GM19463 (cell line): ENCODE measurements around the gene PRPF19.

Experiments used
- ATAC-seq: cut with Tn5 transposase; IDR thresholded peaks from one replicate; pipeline ENCODE4 v1.9.1; 2021; ENCODE audit warnings: mild to moderate bottlenecking, moderate library complexity; ENCODE audit not compliant: unreplicated experiment

Gene PRPF19

GRCh38 chr11:60876168-60876485, 30.3 kb downstream of the PRPF19 start:
- no peak for ATAC-seq

- no peak for ATAC-seq
Observed at GRCh38 chr11:60875366-60876167, 30.8 kb downstream of the PRPF19 start.

- no peak for ATAC-seq
Observed at GRCh38 chr11:60874421-60875365, 31.7 kb downstream of the PRPF19 start.

- ATAC-seq, result no peak
Observed at GRCh38 chr11:60873533-60873932, 32.9 kb downstream of the PRPF19 start.

- no peak for ATAC-seq
Observed at GRCh38 chr11:60872961-60873524, 33.3 kb downstream of the PRPF19 start.

- no peak for ATAC-seq
Observed at GRCh38 chr11:60872124-60872960, 34.0 kb downstream of the PRPF19 start.

GRCh38 chr11:60871378-60872061, 34.9 kb downstream of the PRPF19 start:
- no peak for ATAC-seq

- no peak for ATAC-seq
Observed at GRCh38 chr11:60870733-60871377, 35.5 kb downstream of the PRPF19 start.

GRCh38 chr11:60870276-60870675, 36.1 kb downstream of the PRPF19 start:
- no peak for ATAC-seq

- ATAC-seq, result no peak
Observed at GRCh38 chr11:60869451-60869825, 36.9 kb downstream of the PRPF19 start.

GRCh38 chr11:60868682-60869450, 37.5 kb downstream of the PRPF19 start:
- no peak for ATAC-seq

GRCh38 chr11:60867871-60868681, 38.3 kb downstream of the PRPF19 start:
- no peak for ATAC-seq

- no peak for ATAC-seq
Observed at GRCh38 chr11:60866911-60867870, 39.2 kb downstream of the PRPF19 start, which contains the start of gene ZP1. TSS of gene ZP1 (plus strand) at chr11:60867542. CDS start at chr11:60867562, 20 bp downstream.

GRCh38 chr11:60864856-60865513, 41.4 kb downstream of the PRPF19 start:
- ATAC-seq, result no peak

- no peak for ATAC-seq
Observed at GRCh38 chr11:60863550-60864521, 42.5 kb downstream of the PRPF19 start.
